HT1080 (cell line): Measurements from ENCODE around the gene CDH23. TPM values are rescaled to one million over a fixed set of nuclear protein-coding genes. Genes with fewer than 3 reads are reported as not detected.

ENCODE experiments used
- small RNA-seq: library from RNA; depleted of rRNA; stranded (forward); fragments of <200 nt; gene quantifications from one replicate; pipeline ENCODE3, GENCODE V24; 2014
- total RNA-seq: library from RNA; depleted of rRNA; stranded (reverse); fragments of >200 nt; shearing (Covaris generic); gene quantifications from 2 replicates; pipeline ENCODE4 v1.2.3, GENCODE V29; 2014; rRNA removed

CDH23 gene
- total RNA-seq, 1 experiment from 2014 or later, result 0.23 TPM

Small RNA genes within 50 kb of the gene (small RNA-seq; reads per million reads assigned to genes)
- gene MIR7152, result not detected
- not detected for gene RNU7-38P

Other genes with a start within 250 kb of the CDH23 start
- 1.7 and 2.9 TPM in 2 replicates for gene UNC5B, start 184.3 kb upstream of the CDH23 start, total RNA-seq
- gene SLC29A3, start 77.7 kb upstream of the CDH23 start, total RNA-seq, result 1.4 and 1.6 TPM in 2 replicates